GM19099 (cell line): ENCODE measurements around the gene SYNE4.

Experiments
- POLR2A ChIP-seq: IDR thresholded peaks from 3 replicates; pipeline ENCODE4 v1.6.1; 2011; ENCODE audit warnings: low read depth; ENCODE audit not compliant: insufficient read length; ENCODE audit errors: extremely low read depth

Gene SYNE4, protein sequence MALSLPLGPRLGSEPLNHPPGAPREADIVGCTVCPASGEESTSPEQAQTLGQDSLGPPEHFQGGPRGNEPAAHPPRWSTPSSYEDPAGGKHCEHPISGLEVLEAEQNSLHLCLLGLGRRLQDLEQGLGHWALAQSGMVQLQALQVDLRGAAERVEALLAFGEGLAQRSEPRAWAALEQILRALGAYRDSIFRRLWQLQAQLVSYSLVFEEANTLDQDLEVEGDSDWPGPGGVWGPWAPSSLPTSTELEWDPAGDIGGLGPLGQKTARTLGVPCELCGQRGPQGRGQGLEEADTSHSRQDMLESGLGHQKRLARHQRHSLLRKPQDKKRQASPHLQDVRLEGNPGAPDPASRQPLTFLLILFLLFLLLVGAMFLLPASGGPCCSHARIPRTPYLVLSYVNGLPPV

DNA sequence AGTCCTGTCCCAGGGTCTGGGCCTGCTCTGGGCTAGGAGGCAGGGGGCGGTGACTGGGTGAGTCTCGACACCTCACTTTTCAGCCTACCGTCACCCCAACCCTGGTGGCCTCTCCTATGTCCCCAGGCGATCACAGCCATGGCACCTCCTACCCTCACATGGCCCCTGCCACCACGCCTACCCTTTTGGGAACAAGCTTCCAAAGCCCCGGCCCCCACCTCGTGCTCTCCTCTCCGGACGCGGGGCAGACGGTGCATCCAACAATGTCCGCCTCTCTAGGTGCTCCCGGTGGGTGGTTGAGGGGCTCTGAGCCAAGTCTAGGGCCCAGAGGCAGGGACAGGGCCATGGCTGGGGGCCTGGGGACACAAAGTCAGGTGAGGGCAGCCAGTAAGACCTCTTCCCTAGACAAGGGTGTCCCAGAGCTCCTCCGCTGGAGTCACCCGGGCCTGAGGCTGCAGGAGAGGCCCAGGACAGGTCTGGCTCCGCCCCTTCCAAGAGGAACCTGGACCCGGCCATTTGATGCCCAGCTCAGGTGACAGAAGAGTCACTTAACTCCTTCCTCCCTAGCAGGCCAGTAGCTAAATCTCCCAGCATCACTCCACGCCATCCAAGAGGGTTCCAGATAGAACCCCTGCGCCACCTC lies at the start of gene SYNE4:
Gene SYNE4 (minus strand): TSS at position 478 of the 643 bp plus-strand sequence. CDS start 132 bp downstream, at position 346.
- no peak for TF ChIP-seq POLR2A

DNA sequence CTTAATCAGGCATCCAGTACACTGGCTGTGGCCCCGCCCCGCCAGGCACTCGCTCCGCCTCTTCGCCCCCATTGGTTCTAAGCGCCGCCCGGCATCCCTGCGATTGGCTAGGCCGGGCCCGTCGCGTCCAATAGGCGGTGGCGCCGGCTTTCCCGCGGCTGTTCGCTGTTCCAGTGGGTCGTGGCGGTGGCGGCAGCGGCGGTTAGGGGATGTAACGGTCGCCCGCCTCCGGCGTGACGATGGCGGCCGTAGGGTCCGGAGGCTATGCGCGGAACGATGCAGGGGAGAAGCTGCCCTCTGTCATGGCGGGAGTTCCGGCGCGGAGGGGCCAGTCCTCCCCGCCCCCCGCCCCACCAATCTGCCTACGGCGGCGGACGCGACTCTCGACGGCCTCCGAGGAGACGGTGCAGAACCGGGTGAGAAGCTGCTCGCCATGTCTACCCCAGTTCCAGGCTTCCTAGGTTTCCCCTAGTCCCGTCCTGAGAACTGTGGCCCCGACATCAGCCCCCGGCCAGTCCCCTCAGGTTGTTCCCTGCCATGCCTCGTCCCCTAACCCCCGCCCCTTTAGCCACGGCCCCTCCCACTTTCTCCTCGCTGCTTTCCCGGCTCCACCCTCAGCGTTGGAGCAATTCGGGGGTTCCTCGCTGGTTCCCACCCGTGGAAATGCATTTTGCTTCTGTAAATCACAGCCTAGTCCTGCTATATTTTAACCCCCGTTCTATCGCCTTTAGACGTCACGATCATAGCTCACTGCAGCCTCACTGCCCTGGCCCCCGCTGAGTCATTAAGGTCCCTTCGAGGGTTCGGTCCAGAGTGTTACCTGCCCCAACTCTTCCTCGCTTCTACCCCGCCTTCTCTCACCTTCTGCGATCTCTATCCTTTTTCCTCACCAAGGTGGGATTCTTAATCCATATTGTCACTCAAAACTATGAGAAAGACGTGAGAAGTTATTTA lies 46.4 kb upstream of the SYNE4 start, which contains the start of gene WDR62:
Gene WDR62 (plus strand): TSS at position 165 of the 954 bp plus-strand sequence. CDS start 75 bp downstream, at position 240.
- TF ChIP-seq POLR2A = peak; percentile 59

DNA sequence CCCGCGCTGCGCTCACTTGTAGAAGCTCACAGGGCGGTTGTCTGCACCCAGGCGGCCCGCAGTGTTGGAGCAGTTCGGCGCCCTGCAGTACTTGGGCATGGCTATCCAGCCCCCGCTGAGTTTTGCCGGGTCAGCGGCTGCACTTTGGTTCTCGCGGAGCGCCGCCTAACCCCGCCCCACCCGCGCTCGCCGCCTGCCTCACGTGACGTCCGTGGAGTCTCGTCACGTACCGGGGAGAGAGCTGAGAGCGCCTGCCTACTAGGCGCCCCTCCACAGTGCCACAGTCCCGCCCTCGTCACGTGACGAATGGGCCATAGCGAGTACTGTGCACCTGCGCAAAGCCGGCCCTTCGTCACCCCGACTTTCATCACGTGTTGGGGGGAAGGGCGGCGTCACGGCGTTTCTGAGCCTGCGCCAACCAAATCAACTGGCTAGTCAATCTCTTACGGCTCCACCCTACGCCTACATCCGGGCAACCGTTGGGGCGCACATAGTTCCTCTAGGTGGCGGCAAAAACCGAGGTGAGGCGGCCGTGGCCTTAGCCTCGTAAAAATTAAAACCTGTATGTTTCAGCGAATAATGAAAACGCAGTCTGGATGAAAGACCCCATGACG lies 45.6 kb upstream of the SYNE4 start, which contains the start of gene THAP8:
Gene THAP8 (minus strand): TSS at position 167 of the 614 bp plus-strand sequence. CDS start 68 bp downstream, at position 99.
- peak; percentile 77 for TF ChIP-seq POLR2A

DNA sequence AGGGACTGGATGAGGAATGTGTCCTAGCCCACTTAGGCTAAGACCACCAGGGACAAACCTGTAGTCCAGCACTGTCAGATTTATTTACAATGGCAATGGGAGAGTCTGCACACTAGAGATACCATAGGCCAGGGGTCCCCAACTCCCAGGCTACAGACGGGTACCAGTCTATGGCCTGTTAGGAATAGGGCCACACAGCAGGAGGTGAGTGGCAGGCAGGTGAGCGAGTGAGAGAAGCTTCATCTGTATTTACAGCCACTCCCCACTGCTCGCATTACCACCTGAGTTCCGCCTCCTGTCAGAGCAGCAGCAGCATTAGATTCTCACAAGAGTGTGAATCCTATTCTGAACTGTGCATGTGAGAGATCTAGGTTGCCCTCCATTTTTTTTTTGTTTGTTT lies 43.0 kb upstream of the SYNE4 start:
- no peak for TF ChIP-seq POLR2A

DNA sequence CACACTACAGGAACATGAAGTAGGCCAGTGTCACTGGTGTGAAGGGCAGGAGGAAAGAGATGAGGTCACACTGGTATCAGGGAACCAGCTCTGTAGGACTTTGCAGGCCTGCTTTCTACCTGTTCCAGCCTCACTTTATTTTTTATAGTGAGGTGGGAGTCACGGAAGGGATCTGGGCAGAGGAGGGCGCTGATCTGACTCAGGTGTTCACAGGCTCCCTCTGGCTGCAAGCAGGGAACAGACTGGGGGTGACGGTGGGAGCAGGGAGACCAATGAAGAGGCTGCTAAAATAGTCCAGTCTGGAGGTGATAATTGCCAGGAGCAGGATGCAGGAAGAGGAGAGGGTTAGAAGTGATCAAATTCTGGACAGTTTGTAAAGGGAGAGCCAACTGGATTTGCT lies 42.6 kb upstream of the SYNE4 start:
- TF ChIP-seq POLR2A = no peak

DNA sequence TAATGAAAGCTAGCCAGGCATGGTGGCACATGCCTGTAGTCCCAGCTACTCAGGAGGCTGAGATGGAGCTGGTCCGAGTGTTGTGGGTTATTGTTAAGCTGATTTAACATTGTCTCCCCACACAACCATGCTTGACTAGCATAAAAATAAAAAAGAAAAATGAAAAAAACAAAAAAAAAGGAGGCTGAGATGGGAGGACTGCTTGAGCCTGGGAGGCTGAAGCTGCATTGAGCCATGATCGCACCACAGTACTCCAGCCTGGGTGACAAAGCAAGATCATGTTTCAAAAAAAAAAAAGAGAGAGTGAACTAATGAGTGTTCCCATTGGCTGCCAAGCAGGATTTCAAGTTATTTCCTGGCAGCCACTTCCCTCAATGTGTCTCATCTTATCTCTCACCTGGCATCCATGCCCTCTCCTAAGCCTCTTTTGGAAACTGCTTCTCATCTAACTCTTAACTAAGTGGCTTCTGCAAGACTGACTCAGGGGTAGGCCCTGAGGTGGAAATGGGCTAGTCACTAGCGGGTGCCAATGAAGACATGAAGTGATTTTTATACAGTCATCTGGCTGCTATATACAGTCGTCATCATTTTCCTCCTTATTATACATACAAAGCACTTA lies 40.6 kb upstream of the SYNE4 start:
- no peak for TF ChIP-seq POLR2A

DNA sequence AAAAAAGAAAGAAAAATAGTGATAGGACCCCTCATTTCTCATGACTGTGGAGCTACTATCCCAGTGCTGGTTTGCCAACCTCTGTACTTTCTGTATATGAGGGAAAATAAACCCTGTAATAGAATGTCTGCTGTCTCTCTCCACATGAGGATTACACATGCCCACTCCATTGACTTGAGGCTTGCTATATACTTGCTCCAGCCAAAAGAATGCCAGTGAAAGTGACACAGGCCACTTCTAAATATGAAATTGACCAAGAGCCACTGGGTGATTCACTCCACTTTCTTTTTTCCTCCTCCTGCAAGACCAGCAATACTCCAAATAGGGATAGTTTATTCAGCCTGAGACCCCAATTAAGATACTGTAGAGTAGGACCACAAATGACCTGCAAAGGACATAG lies 39.2 kb upstream of the SYNE4 start:
- no peak for TF ChIP-seq POLR2A

DNA sequence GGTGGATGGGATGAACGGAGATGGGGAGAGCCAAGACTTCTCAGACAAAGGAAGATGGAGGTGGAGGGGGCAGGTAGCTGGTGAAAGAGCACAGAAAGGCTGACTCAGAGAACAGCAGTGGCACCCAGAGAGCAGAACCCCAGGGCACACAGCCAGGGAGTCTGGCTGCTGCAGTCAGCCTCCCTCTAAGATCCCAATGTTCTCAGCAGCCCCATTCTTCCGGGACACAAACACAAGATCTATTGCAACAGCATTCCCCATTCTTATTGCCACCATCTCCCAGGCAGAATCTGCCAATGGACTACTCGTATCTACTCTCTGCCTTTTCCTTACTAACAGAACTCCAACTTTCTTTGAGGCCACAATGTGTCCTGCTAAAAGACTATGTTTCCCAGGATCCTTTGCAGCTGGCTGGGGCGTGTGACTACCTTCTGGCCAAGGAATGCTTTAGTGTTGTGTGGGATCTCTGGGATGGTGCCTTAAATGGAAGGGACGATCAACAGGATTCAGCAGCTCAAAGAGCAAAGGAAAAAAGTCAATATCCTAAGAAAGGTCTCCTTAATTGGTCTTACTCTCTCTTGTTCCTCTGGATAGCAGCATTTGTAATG lies 37.9 kb upstream of the SYNE4 start:
- no peak for TF ChIP-seq POLR2A

DNA sequence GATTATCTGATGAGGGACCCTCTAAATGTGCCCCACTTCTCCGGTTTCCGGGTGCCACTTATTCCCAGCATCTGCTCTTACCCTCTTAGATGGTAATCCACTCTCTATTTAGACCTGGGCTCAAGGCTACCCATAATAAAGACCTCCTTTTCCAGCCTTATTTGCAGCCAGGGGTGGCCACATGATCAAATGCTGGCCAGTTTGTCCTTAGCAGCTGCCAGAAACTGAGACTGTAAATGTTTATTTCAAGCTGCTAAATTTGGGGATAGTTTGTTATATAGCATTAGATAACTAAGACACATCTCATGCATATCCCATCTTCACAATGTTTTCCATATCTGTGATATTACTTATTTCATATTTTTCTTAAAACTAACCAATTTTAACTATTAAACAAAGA lies 35.3 kb upstream of the SYNE4 start:
- no peak for TF ChIP-seq POLR2A

DNA sequence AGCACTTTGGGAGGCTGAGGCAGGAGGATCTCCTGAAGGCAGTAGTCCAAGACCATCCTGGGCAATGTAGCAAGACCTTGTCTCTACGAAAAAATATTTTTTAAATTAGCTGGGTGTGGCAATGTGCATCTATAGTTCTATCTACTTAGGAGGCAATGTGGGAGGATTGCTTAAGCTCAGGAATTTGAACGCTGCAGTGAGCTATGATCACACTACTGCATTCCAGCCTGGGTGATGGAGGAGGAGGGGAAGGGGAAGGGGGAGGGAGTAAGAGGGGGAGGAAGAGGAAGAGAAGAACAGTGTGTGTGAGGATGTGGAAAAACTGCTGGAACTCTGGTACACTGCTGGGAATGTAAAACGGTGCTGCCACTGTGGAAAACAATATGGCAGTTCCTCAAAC lies 33.2 kb upstream of the SYNE4 start:
- no peak for TF ChIP-seq POLR2A

DNA sequence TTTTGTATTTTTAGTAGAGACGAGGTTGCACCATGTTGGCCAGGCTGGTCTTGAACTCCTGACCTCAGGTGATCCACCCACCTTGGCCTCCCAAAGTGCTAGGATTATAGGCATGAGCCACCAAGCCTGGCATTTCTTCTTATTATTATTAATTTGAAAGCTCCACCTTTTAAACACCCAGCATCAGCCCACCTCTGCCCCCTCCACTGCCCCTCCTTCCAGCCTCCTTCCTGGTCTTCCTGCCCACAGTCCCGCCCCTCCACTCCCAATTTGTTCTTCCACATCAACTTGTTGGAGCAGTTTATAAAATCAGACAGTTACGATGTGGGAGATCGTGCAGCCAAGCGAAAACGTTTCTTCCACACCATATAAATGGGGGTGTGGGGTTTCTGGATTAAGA lies 31.9 kb upstream of the SYNE4 start:
- TF ChIP-seq POLR2A = no peak

DNA sequence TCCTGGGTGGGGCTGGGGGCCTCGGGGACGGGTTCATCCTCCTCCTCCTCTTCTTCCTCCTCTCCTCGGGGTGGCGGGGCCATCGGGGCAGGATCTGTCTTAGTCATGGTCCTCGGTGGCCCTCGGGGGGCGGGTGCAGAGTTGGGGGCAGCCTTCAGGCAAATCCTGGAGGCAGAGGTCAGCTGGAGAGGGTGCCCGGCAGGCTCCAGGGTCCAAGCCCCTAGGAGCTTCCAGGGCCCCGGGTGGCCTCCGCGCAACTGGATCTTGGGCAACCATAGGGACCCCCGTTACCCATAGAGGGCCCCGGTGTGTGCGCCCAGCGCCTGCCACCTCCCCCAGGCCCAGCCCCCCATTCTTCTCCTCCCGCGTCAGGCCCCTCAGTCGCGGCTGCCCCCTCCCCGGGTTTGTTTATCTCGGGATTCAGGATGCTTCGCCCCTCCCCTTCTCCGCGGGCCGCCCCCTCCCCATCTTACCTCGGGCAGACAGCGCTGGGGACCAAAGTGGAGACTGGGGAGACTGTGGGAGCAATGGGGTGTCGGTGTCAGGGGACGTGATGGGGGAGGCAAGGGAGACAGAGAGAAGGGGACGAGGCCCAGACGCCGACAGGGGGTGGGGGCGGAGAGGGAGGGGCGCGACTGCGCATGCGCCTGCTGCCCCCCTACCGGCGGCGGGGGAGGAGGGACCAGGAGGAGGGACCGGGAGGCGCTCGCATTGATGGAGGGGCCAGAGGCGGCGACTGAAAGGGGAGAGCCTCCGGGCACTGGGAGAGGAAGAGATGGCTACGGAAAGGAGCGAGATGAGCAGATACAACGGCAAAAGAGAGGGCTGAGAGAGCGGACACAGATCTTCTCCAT lies 23.9 kb upstream of the SYNE4 start, which contains the start of gene CLIP3:
Gene CLIP3 (minus strand): TSS at position 623 of the 854 bp plus-strand sequence. CDS start 516 bp downstream, at position 107.
- no peak for TF ChIP-seq POLR2A

DNA sequence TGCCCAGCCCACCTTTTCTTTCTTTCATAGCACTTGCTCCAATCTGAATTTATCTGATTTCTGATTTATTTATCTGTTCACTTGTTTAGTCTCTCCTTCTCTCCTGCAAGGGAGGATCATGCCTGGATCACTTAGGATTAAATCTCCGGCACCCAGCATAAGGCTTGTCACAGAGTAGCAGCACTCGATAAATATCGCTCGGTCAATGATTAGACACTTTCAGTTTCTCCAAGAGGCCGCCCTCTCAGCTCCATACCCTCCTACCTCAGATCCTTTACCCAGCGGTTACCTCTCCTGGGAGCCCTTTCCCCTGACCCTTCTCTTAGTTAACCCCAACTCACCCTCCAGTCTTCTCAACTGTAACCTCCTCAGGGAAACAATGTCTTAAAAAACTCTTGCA lies 22.7 kb upstream of the SYNE4 start:
- no peak for TF ChIP-seq POLR2A
